SH-SY5Y (cell line): ENCODE results near the gene TRPM5.

ENCODE experiments used
- GATA2 ChIP-seq: IDR thresholded peaks from 2 replicates; pipeline ENCODE4 v1.6.1; 2011; ENCODE audit warnings: mild to moderate bottlenecking, low read depth, low read length
- GATA3 ChIP-seq: IDR thresholded peaks from 2 replicates; pipeline ENCODE4 v1.6.1; 2011; ENCODE audit warnings: low read depth, mild to moderate bottlenecking, low read length, moderate library complexity

TRPM5 gene

GRCh38 chr11:2462986-2463765 is 18.9 kb upstream of the TRPM5 start:
- TF ChIP-seq GATA3 (no peak), GATA2 (no peak)

DNA sequence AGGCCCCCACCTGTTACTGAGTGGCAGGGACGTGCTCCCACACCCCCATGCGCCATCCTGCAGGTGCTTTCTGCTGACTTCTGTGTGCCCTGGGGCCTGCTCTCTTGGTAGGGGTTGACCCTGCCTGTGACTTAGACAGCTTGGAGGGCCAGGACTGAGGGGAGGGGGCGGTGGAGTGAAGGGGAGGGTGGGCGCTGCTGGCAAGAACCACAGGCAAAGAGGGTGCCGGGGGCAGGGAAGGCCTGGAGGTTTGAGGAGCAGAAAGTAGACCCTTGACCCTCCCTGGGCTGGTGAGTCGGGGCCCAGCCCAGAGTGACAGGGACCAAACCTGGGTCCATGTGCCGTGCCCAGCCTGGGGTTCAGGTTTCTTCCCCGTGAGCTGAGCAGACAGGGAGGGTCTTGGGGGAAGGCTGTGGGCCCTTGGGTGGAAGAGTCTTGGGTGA is 18.2 kb upstream of the TRPM5 start:
- TF ChIP-seq GATA3 (no peak), GATA2 (no peak)

DNA sequence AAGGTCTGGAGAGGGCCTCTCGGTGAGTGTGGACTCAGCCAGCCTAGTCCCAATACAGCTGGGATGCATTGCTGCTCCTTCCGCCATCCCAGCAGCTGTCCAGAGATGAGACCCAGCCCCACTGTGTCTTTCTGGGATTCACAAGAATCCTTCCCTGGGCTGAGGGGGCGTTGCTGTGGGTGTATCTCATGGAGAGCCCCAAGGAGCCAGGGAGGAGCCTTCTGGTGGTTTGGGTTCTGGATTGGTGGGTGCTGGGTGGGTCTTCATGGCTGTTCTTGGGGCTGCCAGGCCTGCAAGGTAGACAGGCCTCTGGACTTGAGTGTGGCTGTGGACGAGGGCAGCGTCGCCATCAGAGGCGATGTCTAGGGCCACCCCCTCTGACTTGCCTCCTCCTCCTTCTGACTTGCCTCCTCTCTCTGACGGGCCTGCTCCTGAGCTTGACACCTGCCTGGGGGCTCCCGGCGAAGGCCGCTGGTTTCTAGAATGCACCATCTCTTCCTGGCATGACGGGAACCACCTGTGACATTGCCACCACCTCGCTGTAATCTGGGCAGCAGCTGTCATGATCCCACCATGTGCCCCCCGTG is 17.7 kb upstream of the TRPM5 start:
- TF ChIP-seq GATA3 (no peak), GATA2 (no peak)

DNA sequence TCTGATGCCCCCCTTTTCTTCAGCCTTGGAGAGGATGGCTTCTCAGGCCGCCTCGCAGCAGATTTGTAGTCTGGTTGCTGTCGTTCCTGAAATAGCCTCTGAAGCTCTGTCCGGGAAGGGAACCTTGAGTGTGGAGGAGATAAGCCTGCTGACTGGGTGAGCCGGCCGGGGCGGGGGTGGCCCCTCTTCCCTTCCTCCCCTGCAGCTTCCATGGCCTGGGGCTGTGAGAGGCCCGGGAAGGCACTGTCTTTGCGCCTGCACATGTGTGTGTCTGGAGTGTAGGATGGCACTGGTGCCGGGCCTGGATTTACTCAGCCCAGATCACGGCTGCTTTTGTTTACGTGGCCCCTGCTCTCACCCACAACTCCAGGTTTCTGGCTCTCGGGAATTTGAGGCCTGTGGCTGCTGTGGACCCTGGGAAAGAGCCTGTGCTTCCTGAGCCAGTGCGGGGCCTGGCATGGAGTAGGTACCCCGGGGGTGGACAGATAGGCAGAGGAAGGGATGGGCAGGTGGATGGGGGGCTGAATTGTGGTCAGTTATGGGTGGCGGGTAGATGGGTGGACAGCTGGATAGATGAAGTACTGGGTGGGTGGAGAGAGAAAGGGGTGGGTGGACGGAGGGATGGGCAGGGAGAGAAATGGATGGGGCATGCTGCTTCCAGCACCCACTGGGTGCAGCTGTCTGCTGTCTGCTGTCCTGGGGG is 17.1 kb upstream of the TRPM5 start:
- TF ChIP-seq GATA3 (no peak), GATA2 (0 out of 2 replicates have a peak, but pooled peaks have one; percentile 38)

- no peak for TF ChIP-seq GATA3
- no peak for TF ChIP-seq GATA2
These were observed 16.4 kb upstream of the TRPM5 start for GRCh38 chr11:2460540-2461252.

DNA sequence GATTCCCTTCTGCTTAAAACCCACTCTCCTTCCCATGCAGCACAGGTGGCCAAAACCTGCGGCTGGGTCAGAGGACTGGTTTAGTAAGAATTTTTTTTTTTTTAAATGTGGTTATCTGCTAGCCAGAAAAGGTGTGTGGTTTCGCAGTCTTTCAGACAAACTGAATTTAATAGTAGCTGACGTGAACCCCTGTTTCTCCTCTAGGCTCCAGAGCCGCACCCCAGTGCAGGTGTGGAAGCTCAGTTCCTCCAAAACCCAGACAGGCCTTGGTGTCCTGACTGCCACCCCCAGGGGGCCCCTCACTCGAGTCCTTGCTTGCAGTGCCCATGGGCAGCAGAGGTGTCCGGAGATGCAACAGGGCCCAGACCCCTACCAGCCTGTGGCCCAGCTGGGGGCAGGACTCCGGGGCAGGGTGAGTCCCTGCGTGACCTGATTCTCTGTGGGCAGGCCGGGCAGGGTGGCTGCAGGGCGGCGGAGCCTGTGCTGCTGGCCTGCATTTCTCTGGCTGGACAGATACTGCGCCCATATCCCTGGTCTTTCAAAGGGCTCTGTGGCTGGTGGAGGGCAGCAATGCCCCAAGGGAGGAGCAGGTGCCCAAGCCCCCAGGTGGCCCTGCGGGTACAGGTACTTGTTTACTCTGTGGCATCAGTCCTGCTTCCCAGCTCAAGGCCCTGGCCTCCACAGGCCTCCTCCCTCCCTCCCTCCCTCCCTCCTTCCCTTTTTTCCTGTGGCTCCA is 15.7 kb upstream of the TRPM5 start:
- TF ChIP-seq GATA2 (no peak), GATA3 (no peak)

DNA sequence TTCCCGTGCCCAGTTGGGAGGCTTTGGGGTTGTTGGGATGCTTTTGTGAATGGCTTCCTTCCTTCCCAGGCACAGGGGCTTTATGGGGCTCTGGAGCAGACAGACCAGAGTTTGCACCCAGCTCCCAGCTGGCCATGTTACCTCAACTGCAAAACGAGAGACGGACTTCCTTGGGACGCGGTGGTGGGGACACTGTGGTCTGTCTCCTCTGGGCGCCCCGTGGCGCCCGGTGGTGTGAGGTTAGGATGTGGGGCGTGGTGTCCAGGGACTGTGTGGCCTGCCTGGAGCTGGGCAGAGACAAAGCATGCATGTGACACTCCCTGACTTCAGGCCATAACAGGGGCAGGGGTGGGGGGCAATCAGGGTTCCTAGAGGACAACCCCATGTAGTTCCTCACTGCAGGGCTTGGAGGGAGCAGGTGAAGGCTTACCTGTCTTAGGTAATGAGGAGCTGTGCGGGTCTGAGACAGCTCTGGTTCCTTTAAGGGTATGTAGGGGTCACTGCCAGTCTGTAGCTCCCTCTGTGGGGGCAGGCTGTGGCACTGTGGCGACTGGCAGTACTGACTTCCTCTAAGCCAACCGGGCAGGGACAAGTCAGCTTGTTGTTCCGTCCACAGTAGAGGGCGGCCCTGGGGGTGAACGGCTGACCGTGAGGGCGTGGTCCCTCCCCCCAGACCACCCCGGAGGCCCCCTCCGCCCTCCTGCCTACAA is 14.9 kb upstream of the TRPM5 start:
- no peak for TF ChIP-seq GATA3
- no peak for TF ChIP-seq GATA2

GRCh38 chr11:2458321-2458720 is 14.0 kb upstream of the TRPM5 start:
- TF ChIP-seq GATA3 (no peak), GATA2 (no peak)

- TF ChIP-seq GATA2, result no peak
- TF ChIP-seq GATA3, result no peak
These were observed 9.1 kb upstream of the TRPM5 start for GRCh38 chr11:2453436-2453835.

DNA sequence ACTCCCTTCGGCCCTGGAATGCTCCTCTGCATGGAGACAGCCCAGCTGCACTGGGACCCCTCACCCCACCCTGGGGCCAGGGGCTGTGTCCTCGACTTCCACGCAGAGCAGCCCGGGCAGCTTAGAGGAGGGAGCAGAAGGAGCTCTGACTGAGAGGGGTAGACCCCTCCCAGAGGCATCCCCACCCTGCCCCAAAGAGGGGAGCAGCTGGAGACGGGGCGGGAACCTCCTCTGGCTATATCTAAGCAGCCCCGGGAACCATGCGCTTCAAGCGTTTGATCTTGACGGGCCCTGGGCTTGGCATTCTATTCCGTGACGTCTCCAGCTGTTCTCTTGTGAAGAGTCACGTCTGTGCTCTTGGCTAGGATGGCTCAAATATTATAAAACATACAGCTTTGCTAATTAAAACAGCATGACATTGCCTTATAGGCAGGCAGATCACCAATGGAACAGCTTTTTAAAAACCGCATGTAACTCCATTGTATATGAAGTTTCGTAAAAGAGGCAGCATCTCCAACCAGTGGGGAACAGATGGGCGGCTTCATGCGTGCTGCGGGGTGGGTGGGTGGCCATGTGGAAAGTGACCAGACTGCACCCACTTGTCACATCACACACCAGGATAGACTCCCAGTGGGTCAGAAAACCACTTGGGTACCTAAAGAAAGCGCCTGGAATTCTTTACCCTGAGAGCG is 8.2 kb upstream of the TRPM5 start:
- TF ChIP-seq GATA2 (no peak), GATA3 (no peak)

GRCh38 chr11:2451916-2452315 is 7.6 kb upstream of the TRPM5 start:
- no peak for TF ChIP-seq GATA3
- TF ChIP-seq GATA2, result no peak

DNA sequence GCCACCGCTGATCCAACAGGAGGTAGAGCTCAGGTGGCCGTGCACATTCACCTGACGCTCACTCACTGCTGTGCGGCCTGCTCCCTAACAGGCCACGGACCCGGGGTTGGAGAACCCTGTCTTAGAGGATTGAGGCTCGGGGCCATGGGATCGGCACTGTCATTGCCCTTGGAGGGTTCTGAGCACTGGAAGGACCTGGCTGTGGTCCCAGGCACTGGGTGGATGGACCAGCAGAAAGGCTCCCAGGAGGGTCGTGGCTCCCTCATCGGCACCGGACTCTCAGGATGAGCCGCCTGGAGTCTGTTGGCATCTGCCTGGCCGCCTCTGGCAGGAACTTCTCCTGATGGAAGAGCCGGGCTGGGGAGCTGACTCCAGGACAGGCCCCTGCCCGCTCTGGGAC is 7.0 kb upstream of the TRPM5 start:
- TF ChIP-seq GATA2, result no peak
- no peak for TF ChIP-seq GATA3
